ENCODE measurements around the gene ARHGEF33. TPM values are rescaled to one million over a fixed set of nuclear protein-coding genes. Genes with fewer than 3 reads are reported as not detected.

Gene ARHGEF33
- total RNA-seq (under 1 TPM; 0.06 to 0.99 (median 0.48) TPM), polyA plus RNA-seq (under 1 TPM; 0.09 to 0.15 TPM)
- long read RNA-seq, donor 1, partial matches to known transcripts = 0 of 1 reads
- long read RNA-seq, donor 1, other reads (novel, unspliced or antisense) = 1 of 1 reads
- long read RNA-seq, donor 2 = 0 reads
- long read RNA-seq, donor 3 = 0 reads

GRCh38 chr2:38889575-38889974 lies at the start of gene ARHGEF33:
TSS of gene ARHGEF33 (plus strand) at chr2:38889875. CDS start at chr2:38919448, 29,573 bp downstream.
- Histone ChIP-seq H3K36me3 (no peaks in the 10 kb centered on the region), H3K4me1 (no peaks in the 10 kb centered on the region), H3K27me3 (no peaks in the 10 kb centered on the region), H3K27ac (no peak within 1 kb of the TSS), H3K4me3 (no peak within 1 kb of the TSS), H3K9me3 (peaks cover 0 to 8% (median 0%) of the 10 kb centered on the region in 11 donors)
- intact Hi-C loops (cut with DNase I) = loop anchor here in 1 of 10 donors (10.0 kb wide), 1 partner anchor 315 kb away; no protein-coding TSS in a partner anchor
- no peak for DNase-seq
- TF ChIP-seq CTCF (IDR thresholded peaks at IDR 0.05) = no peak
- no peak for ATAC-seq
- WGBS, 2 donors = 77 to 81% methylated on average over 3 of the region's 3 CpGs

- peaks cover 0 to 98% (median 17%) of the 10 kb centered on the region in 9 donors for H3K36me3 ChIP-seq
- TF ChIP-seq CTCF (IDR thresholded peaks at IDR 0.05) = no peak
- DNase-seq (no peak), ATAC-seq (no peak)
- WGBS, 2 donors = 83 to 90% methylated on average over 3 of the region's 3 CpGs
- no peaks in the 10 kb centered on the region for H3K4me1 ChIP-seq
- no peak overlapping the region for H3K4me3 ChIP-seq
- intact Hi-C loops (cut with DNase I) = no loop called here
- H3K27me3 ChIP-seq = no peaks in the 10 kb centered on the region
- H3K9me3 ChIP-seq = no peaks in the 10 kb centered on the region
- H3K27ac ChIP-seq = no peak overlapping the region
These were observed 39.6 kb upstream of the ARHGEF33 start for GRCh38 chr2:38850045-38850444.

GRCh38 chr2:38856165-38856564 lies 33.5 kb upstream of the ARHGEF33 start:
- WGBS, 2 donors = 95 to 100% methylated on average over 1 of the region's 1 CpG
- intact Hi-C loops (cut with DNase I) = no loop called here
- Histone ChIP-seq H3K36me3 (peaks cover 0 to 100% (median 66%) of the 10 kb centered on the region in 9 donors), H3K27ac (no peak overlapping the region), H3K9me3 (no peaks in the 10 kb centered on the region), H3K4me3 (no peak overlapping the region), H3K27me3 (no peaks in the 10 kb centered on the region), H3K4me1 (no peaks in the 10 kb centered on the region)
- DNase-seq (no peak), ATAC-seq (no peak)
- no peak for TF ChIP-seq CTCF (IDR thresholded peaks at IDR 0.05)

GRCh38 chr2:38862476-38862875 lies 27.2 kb upstream of the ARHGEF33 start:
- H3K4me3 ChIP-seq = no peak overlapping the region
- DNase-seq = no peak
- no peaks in the 10 kb centered on the region for H3K4me1 ChIP-seq
- H3K27ac ChIP-seq = no peak overlapping the region
- intact Hi-C loops (cut with DNase I) = no loop called here
- H3K36me3 ChIP-seq = peaks cover 0 to 92% (median 40%) of the 10 kb centered on the region in 9 donors
- ATAC-seq = no peak
- no peaks in the 10 kb centered on the region for H3K9me3 ChIP-seq
- H3K27me3 ChIP-seq = no peaks in the 10 kb centered on the region
- TF ChIP-seq CTCF (IDR thresholded peaks at IDR 0.05) = no peak
